ENCODE measurements around the gene RAB7A. TPM values are rescaled to one million over a fixed set of nuclear protein-coding genes. Genes with fewer than 3 reads are reported as not detected.
A peak's percentile ranks its signal among the peaks of the same experiment; 100 is the strongest.

Gene RAB7A
- total RNA-seq, 1 experiment from 2014 or later = 155 TPM

GRCh38 chr3:128698211-128699047 is 27.6 kb upstream of the RAB7A start:
- Histone ChIP-seq H3K14ac (ENCODE audit: insufficient read depth, low read length) (peak overlapping the region; percentile 82), H2BK120ac (ENCODE audit: low read depth, low read length, poor library complexity, severe bottlenecking) (no peak overlapping the region), H3K9ac (ENCODE audit: extremely low read depth, insufficient read length, low read length) (peak overlapping the region; percentile 6), H3K9me3 (ENCODE audit: control insufficient read depth, low read depth, low read length) (no peaks in the 10 kb centered on the region), H3K79me1 (ENCODE audit: insufficient read depth, low read depth, low read length, poor library complexity, severe bottlenecking) (no peaks in the 10 kb centered on the region), H2BK5ac (ENCODE audit: insufficient read length, low read length) (no peak overlapping the region), H4K91ac (ENCODE audit: insufficient read length, low read depth, low read length) (no peak overlapping the region), H3K27ac (ENCODE audit: insufficient read length, low read depth, low read length) (no peak overlapping the region), H3K23me2 (ENCODE audit: insufficient read length, low read depth, low read length, poor library complexity, severe bottlenecking) (peaks cover 6% of the 10 kb centered on the region), H3K56ac (ENCODE audit: insufficient read length, low read depth, low read length) (no peak overlapping the region), H4K8ac (replicated peaks; ENCODE audit: insufficient read length, low read depth, low read length) (no peak overlapping the region), H2BK20ac (ENCODE audit: low read depth, low read length, poor library complexity, severe bottlenecking) (no peak overlapping the region), H4K20me1 (ENCODE audit: control insufficient read depth, insufficient read depth, insufficient read length) (no peaks in the 10 kb centered on the region), H3T11ph (ENCODE audit: low read length) (no peak overlapping the region), H2BK12ac (ENCODE audit: insufficient read length, low read depth, low read length) (no peak overlapping the region), H3K18ac (ENCODE audit: insufficient read length, low read depth, low read length) (peak overlapping the region; percentile 22), H3K4ac (ENCODE audit: low read depth, low read length) (no peak overlapping the region), H2AK5ac (ENCODE audit: insufficient read length, low read length) (no peak overlapping the region), H2AFZ (ENCODE audit: low read length) (no peak overlapping the region), H4K5ac (ENCODE audit: insufficient read length, low read depth, low read length) (no peak overlapping the region), H3K27me3 (ENCODE audit: insufficient read depth, low read length) (no peaks in the 10 kb centered on the region), H3K4me2 (ENCODE audit: insufficient read depth, insufficient read length, low read length) (peak overlapping the region; percentile 32), H3K4me1 (ENCODE audit: insufficient read depth, low read length) (no peaks in the 10 kb centered on the region), H3K23ac (ENCODE audit: insufficient read length, low read depth, low read length) (no peak overlapping the region), H2BK15ac (ENCODE audit: low read depth, low read length) (no peak overlapping the region), H3K79me2 (ENCODE audit: insufficient read depth, low read length) (no peaks in the 10 kb centered on the region)
- H3K9me3 Mint-ChIP-seq = no peaks in the 10 kb centered on the region
- TF ChIP-seq CTCF (conservative IDR thresholded peaks at IDR 0.05) = no peak
- H3K27me3 Mint-ChIP-seq (ENCODE audit: low read depth) = peaks cover 7% of the 10 kb centered on the region
- peak overlapping the region; percentile 60 to 65 for H3K4me3 Mint-ChIP-seq
- H3K4me1 Mint-ChIP-seq = peaks cover 3 to 7% of the 10 kb centered on the region in 2 experiments; a peak in 3 of 4 replicates
- H3K36me3 Mint-ChIP-seq (ENCODE audit: insufficient read depth in 1 of 3, low read depth in 3 of 3) = no peaks in the 10 kb centered on the region
- peak overlapping the region in 1 of 3 experiments; percentile 52; a peak in 1 of 7 replicates for H3K27ac Mint-ChIP-seq
- no CpG with 5 or more reads among the region's 53 CpGs for WGBS (ENCODE audit: extremely low coverage, insufficient read length, low lambda C conversion rate)
- peak; percentile 63 for DNase-seq

Measured in H9 (cell line).